Vagina (tissue), 2 donors: ENCODE measurements around the gene CHRNG.

Experiments used
- CTCF ChIP-seq, 3 experiments: fragments of 450-650 bp in 2 of 3; fragments of 200-600 bp in 1 of 3; sonication (generic) in 1 of 3; IDR thresholded peaks; one replicate each; pipeline ENCODE4 v1.5.1; 2017 to 2019; ENCODE audit warnings: antibody characterized with exemption in 3 of 3, mild to moderate bottlenecking in 2 of 3, moderate library complexity in 2 of 3
- POLR2A ChIP-seq, 2 donors: fragments of 450-650 bp; IDR thresholded peaks; one replicate each; pipeline ENCODE4 v1.6.1; 2017; ENCODE audit warnings: antibody characterized with exemption in 2 of 2, mild to moderate bottlenecking in 2 of 2, moderate library complexity in 2 of 2
- POLR2AphosphoS5 ChIP-seq, 2 donors: sonication (generic); formaldehyde crosslinking; IDR thresholded peaks; one replicate each; pipeline ENCODE4 v1.9.0; 2017; ENCODE audit warnings: antibody characterized with exemption in 2 of 2, mild to moderate bottlenecking in 2 of 2, low read depth in 1 of 2; ENCODE audit not compliant: insufficient read depth in 1 of 2

DNA sequence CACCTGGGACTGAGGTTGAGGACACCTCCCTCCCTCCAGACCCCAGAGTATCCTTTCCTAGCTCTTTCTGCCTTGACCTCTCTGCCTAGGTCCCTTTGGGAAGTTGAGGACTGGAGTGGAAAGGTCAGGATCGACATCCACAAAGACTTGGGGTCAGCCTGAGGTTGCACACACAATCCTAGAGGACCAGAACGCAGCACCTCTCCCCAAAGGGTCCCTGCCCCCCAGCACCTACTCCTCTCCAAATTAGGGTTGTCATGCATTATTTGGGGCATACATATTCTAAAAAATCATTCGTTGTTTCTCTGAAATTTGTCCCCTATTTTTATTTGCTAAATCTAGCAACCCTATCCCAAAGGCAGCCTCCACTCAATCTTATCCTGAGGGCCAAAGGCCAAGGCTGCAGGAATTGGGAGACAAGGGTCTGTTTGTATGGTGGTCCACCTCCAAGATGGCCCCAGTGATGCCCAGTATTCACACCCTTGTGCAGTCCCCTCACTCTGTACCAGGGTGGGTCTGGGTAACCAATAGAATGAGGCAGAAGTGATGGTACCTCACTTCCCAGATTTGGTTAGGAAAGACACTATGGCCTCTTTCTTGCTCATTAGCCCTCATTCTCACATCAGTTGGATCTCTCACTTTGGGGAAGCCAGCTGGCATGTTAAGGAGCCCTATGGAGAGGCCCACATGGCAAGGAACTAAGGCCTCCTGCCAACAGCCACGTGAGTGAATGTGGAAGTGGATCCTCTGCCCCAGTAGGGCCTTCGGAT, 3.5 kb upstream of the CHRNG start:
- no peak for TF ChIP-seq CTCF (IDR thresholded peaks at IDR 0.05)
- no peak for TF ChIP-seq POLR2A (IDR thresholded peaks at IDR 0.05)
- TF ChIP-seq POLR2AphosphoS5 (IDR thresholded peaks at IDR 0.05; ENCODE audit: insufficient read depth in 1 of 2, low read depth in 1 of 2): no peak
